GM23338 (cell line): Measurements from ENCODE around the gene TOX4. TPM values are rescaled to one million over a fixed set of nuclear protein-coding genes. Genes with fewer than 3 reads are reported as not detected.

Experiments
- ATAC-seq: fragments of 200-7000 bp; cut with Tn5 transposase; 3 replicates; pipeline ENCODE4 v1.9.1; 2020
- DNase-seq: peaks from one replicate; pipeline ENCODE4 v3.0.0-alpha.2; 2015; ENCODE audit warnings: low spot score
- H2AFZ ChIP-seq: fragments of 200-600 bp; sonication (generic); 2 replicates; pipeline ENCODE4 v1.8.0; 2016; ENCODE audit warnings: antibody characterized with exemption, mild to moderate bottlenecking, moderate library complexity
- H3F3A ChIP-seq: fragments of 200-600 bp; sonication (generic); replicated peaks from 2 replicates; pipeline ENCODE4 v1.8.0; 2017; ENCODE audit warnings: antibody characterized with exemption, mixed run types, low read depth
- H3K27ac ChIP-seq: fragments of 200-600 bp; sonication (generic); 2 replicates; pipeline ENCODE4 v1.6.1; 2016; ENCODE audit warnings: low read depth
- H3K27me3 ChIP-seq: fragments of 200-600 bp; sonication (generic); 2 replicates; pipeline ENCODE4 v1.8.0; 2016; ENCODE audit warnings: mild to moderate bottlenecking, mixed run types, moderate library complexity; ENCODE audit not compliant: insufficient read depth
- H3K36me3 ChIP-seq: fragments of 200-600 bp; sonication (generic); 2 replicates; pipeline ENCODE4 v1.8.0; 2016; ENCODE audit warnings: mild to moderate bottlenecking; ENCODE audit not compliant: insufficient read depth
- H3K4me1 ChIP-seq: fragments of 200-600 bp; sonication (generic); 2 replicates; pipeline ENCODE4 v1.8.0; 2016; ENCODE audit warnings: mild to moderate bottlenecking, moderate library complexity; ENCODE audit not compliant: insufficient read depth
- H3K4me2 ChIP-seq: fragments of 200-600 bp; sonication (generic); 2 replicates; pipeline ENCODE4 v1.7.1; 2017; ENCODE audit warnings: mixed run types
- H3K4me3 ChIP-seq: fragments of 200-600 bp; sonication (generic); 2 replicates; pipeline ENCODE4 v1.6.1; 2016; ENCODE audit warnings: mixed run types
- H3K79me2 ChIP-seq: fragments of 200-600 bp; sonication (generic); replicated peaks from 2 replicates; pipeline ENCODE4 v1.8.0; 2017; ENCODE audit warnings: mild to moderate bottlenecking; ENCODE audit not compliant: insufficient read depth
- H3K9me2 ChIP-seq: fragments of 200-600 bp; sonication (generic); 2 replicates; pipeline ENCODE4 v1.8.0; 2017; ENCODE audit not compliant: insufficient read depth
- H4K20me1 ChIP-seq: fragments of 200-600 bp; sonication (generic); replicated peaks from 2 replicates; pipeline ENCODE4 v1.8.0; 2017; ENCODE audit warnings: mild to moderate bottlenecking; ENCODE audit not compliant: insufficient read depth
- H3K27ac Mint-ChIP-seq: 2 replicates; pipeline ENCODE4 v1.8.0; 2020; ENCODE audit warnings: inconsistent platforms, mild to moderate bottlenecking, moderate library complexity, mixed read lengths
- H3K27me3 Mint-ChIP-seq: 3 replicates; pipeline ENCODE4 v1.8.0; 2022; ENCODE audit warnings: low read depth, mild to moderate bottlenecking, moderate library complexity, mixed read lengths, inconsistent platforms; ENCODE audit not compliant: insufficient read depth, poor library complexity
- H3K36me3 Mint-ChIP-seq: 3 replicates; pipeline ENCODE4 v1.8.0; 2021; ENCODE audit warnings: low read depth, mild to moderate bottlenecking, inconsistent platforms, moderate library complexity, mixed read lengths
- H3K4me1 Mint-ChIP-seq: 3 replicates; pipeline ENCODE4 v1.8.0; 2020; ENCODE audit warnings: mild to moderate bottlenecking, inconsistent platforms, mixed read lengths
- H3K4me3 Mint-ChIP-seq: 3 replicates; pipeline ENCODE4 v1.8.0; 2021; ENCODE audit warnings: moderate library complexity, mild to moderate bottlenecking, inconsistent platforms, mixed read lengths
- H3K9me3 Mint-ChIP-seq: 3 replicates; pipeline ENCODE4 v1.8.0; 2020; ENCODE audit warnings: moderate library complexity, mild to moderate bottlenecking, inconsistent platforms, mixed read lengths
- CREB1 ChIP-seq: fragments of 250-450 bp; sonication (Bioruptor Pico); IDR thresholded peaks from 2 replicates; pipeline ENCODE4 v1.5.0; 2020; ENCODE audit warnings: low read depth, mild to moderate bottlenecking, moderate library complexity
- ETS1 ChIP-seq: IDR thresholded peaks from 2 replicates; pipeline ENCODE4 v1.6.1; 2016; ENCODE audit warnings: antibody characterized with exemption
- EZH2 ChIP-seq: fragments of 200-600 bp; sonication (generic); IDR thresholded peaks from one replicate; pipeline ENCODE4 v1.8.0; 2017; ENCODE audit warnings: antibody characterized with exemption, mild to moderate bottlenecking, low read depth; ENCODE audit not compliant: unreplicated experiment
- EZH2phosphoT487 ChIP-seq: fragments of 200-600 bp; sonication (generic); IDR thresholded peaks from one replicate; pipeline ENCODE4 v1.8.1; 2018; ENCODE audit warnings: antibody characterized with exemption; ENCODE audit not compliant: unreplicated experiment
- JUNB ChIP-seq: IDR thresholded peaks from one replicate; pipeline ENCODE4 v1.6.1; 2016; ENCODE audit warnings: antibody characterized with exemption; ENCODE audit not compliant: unreplicated experiment
- POLR2AphosphoS5 ChIP-seq: IDR thresholded peaks from 2 replicates; pipeline ENCODE4 v1.6.1; 2016; ENCODE audit warnings: antibody characterized with exemption, low read depth
- ZNF114 ChIP-seq: fragments of 250-450 bp; sonication (Bioruptor Pico); IDR thresholded peaks from 2 replicates; pipeline ENCODE4 v1.5.0; 2020; ENCODE audit warnings: mild to moderate bottlenecking, moderate library complexity
- ZNF331 ChIP-seq: fragments of 250-450 bp; sonication (Bioruptor Pico); IDR thresholded peaks from 2 replicates; pipeline ENCODE4 v1.5.0; 2020; ENCODE audit warnings: low read depth, mild to moderate bottlenecking, moderate library complexity
- polyA plus RNA-seq: library from polyadenylated mRNA; unstranded; fragments of >200 nt; fragmentation: Nextera tagmentation; extraction: Ambion mirVana; gene quantifications from 2 replicates; pipeline ENCODE4 v1.2.1, GENCODE V29; 2016
- total RNA-seq: library from RNA; depleted of rRNA; stranded (reverse); fragments of >200 nt; shearing (Covaris generic); gene quantifications from 2 replicates; pipeline ENCODE4 v1.2.3, GENCODE V29; 2014
- TF ChIP-seq, protein P1 (sequence below): IDR thresholded peaks from one replicate; pipeline ENCODE4 v1.6.1; 2018; ENCODE audit warnings: antibody characterized with exemption; ENCODE audit not compliant: unreplicated experiment

Gene TOX4
- total and polyA plus RNA-seq, 2 experiments from 2014 or later: 45.6 to 72.8 TPM

DNA sequence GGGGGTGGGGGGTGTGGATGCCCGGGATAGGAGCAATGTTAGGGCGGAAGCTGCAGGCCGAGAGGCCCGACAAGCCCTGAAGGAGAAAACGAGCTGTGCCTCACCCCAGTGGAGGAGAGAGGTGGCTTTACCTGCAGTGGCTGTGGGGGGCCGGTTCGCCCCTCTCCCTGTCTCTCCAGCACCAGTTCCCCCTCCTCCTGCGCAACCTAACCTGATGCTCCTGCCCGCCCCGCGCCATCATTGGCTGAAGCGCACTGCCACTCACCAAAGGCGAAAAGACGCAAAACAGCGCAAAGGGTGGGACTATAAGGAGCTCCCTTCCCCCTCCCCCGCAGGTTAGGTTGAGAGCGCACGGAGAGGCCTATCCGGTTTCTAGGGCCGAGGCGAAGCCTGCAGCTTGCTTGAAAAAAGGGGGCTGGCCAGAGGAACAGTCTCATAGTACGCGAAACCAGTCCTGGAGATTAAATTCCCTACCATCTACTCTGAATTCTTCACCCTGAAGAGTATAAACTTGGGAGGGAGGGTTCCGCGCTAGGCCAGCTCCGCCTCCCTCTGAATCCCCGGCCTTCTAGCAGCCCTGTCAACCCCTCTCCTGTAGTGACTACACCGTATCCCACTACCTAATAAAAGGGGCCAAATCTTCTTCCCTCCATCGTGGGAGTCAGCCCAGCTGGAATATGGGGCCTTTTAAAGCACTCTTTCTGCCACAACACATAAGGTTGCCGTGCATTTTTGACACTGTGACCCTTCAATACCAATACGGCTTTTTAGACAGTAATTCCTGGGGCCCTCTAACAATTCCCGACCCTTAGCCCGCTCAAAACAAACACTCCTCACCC is 39.7 kb upstream of the TOX4 start:
- Mint-ChIP-seq H3K27me3 (peaks cover 2% of the 10 kb centered on the region), H3K27ac (peak overlapping the region; percentile 81), H3K4me3 (peak overlapping the region; percentile 90), H3K9me3 (no peaks in the 10 kb centered on the region), H3K4me1 (peaks cover 30% of the 10 kb centered on the region), H3K36me3 (peaks cover 13% of the 10 kb centered on the region)
- peak overlapping the region; percentile 76 for H3K4me3 ChIP-seq
- peaks cover 42% of the 10 kb centered on the region for H4K20me1 ChIP-seq
- peaks cover 94% of the 10 kb centered on the region for H3K79me2 ChIP-seq
- H3K4me2 ChIP-seq: peak overlapping the region; percentile 91
- peaks cover 17% of the 10 kb centered on the region; the same call in 1 of the 2 replicates for H3F3A ChIP-seq
- ATAC-seq: peak; percentile 97
- H3K27ac ChIP-seq: peak overlapping the region; percentile 91
- H3K27me3 ChIP-seq: no peaks in the 10 kb centered on the region
- no peak overlapping the region for H2AFZ ChIP-seq
- H3K4me1 ChIP-seq: peaks cover 21% of the 10 kb centered on the region
- H3K9me2 ChIP-seq: no peaks in the 10 kb centered on the region
- no peaks in the 10 kb centered on the region for H3K36me3 ChIP-seq
- peak; percentile 100 for DNase-seq
- TF ChIP-seq JUNB: no peak
- TF ChIP-seq EZH2phosphoT487: no peak
- TF ChIP-seq CREB1: peak; percentile 86
- no peak for TF ChIP-seq ZNF114 (CRISPR knock-in tag)
- no peak for TF ChIP-seq ZNF331 (CRISPR knock-in tag)
- no peak; the same call in 1 of the 2 replicates for TF ChIP-seq ETS1
- TF ChIP-seq, protein P1, sequence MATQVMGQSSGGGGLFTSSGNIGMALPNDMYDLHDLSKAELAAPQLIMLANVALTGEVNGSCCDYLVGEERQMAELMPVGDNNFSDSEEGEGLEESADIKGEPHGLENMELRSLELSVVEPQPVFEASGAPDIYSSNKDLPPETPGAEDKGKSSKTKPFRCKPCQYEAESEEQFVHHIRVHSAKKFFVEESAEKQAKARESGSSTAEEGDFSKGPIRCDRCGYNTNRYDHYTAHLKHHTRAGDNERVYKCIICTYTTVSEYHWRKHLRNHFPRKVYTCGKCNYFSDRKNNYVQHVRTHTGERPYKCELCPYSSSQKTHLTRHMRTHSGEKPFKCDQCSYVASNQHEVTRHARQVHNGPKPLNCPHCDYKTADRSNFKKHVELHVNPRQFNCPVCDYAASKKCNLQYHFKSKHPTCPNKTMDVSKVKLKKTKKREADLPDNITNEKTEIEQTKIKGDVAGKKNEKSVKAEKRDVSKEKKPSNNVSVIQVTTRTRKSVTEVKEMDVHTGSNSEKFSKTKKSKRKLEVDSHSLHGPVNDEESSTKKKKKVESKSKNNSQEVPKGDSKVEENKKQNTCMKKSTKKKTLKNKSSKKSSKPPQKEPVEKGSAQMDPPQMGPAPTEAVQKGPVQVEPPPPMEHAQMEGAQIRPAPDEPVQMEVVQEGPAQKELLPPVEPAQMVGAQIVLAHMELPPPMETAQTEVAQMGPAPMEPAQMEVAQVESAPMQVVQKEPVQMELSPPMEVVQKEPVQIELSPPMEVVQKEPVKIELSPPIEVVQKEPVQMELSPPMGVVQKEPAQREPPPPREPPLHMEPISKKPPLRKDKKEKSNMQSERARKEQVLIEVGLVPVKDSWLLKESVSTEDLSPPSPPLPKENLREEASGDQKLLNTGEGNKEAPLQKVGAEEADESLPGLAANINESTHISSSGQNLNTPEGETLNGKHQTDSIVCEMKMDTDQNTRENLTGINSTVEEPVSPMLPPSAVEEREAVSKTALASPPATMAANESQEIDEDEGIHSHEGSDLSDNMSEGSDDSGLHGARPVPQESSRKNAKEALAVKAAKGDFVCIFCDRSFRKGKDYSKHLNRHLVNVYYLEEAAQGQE: no peak
- no peak for TF ChIP-seq EZH2
- peak; percentile 90 for TF ChIP-seq POLR2AphosphoS5

- no peaks in the 10 kb centered on the region for H3K9me3 Mint-ChIP-seq
- peak overlapping the region; percentile 28; the same call in 1 of the 2 replicates for H3K27ac Mint-ChIP-seq
- ATAC-seq: no peak
- Histone ChIP-seq H3K79me2 (peaks cover 92% of the 10 kb centered on the region), H3K4me3 (no peak overlapping the region), H2AFZ (no peak overlapping the region), H3K27ac (peak overlapping the region; percentile 91), H3K4me2 (no peak overlapping the region), H3K9me2 (no peaks in the 10 kb centered on the region), H3F3A (peaks cover 17% of the 10 kb centered on the region; the same call in 1 of the 2 replicates), H3K4me1 (peaks cover 16% of the 10 kb centered on the region), H3K27me3 (no peaks in the 10 kb centered on the region), H4K20me1 (peaks cover 43% of the 10 kb centered on the region), H3K36me3 (no peaks in the 10 kb centered on the region)
- no peak overlapping the region for H3K4me3 Mint-ChIP-seq
- no peaks in the 10 kb centered on the region for H3K27me3 Mint-ChIP-seq
- peaks cover 25% of the 10 kb centered on the region for H3K4me1 Mint-ChIP-seq
- DNase-seq: no peak
- peaks cover 6% of the 10 kb centered on the region; the same call in 2 of the 3 replicates for H3K36me3 Mint-ChIP-seq
- TF ChIP-seq ETS1: no peak
- TF ChIP-seq CREB1: no peak
These were observed 36.1 kb upstream of the TOX4 start for GRCh38 chr14:21440859-21441258.
